T-helper 2 cell treated with Interferon-gamma antibody and Interleukin-4, amounts not matched to agents 100 ng/mL and 5 ng/mL, for 36 hours (primary cell): Measurements from ENCODE around the gene TRAPPC10. TPM values are rescaled to one million over a fixed set of nuclear protein-coding genes. Genes with fewer than 3 reads are reported as not detected.

Source experiments
- intact Hi-C: fragments of 100-400 bp; cut with micrococcal nuclease; formaldehyde crosslinking; loops from one replicate; pipeline ENCODE4 v1.15.1; 2023
- total RNA-seq: library from RNA; stranded (reverse); gene quantifications from 2 replicates; pipeline ENCODE4 v1.2.3, GENCODE V29; 2022

TRAPPC10 gene
- total RNA-seq, 1 donor from 2014 or later = 70.4 TPM

DNA sequence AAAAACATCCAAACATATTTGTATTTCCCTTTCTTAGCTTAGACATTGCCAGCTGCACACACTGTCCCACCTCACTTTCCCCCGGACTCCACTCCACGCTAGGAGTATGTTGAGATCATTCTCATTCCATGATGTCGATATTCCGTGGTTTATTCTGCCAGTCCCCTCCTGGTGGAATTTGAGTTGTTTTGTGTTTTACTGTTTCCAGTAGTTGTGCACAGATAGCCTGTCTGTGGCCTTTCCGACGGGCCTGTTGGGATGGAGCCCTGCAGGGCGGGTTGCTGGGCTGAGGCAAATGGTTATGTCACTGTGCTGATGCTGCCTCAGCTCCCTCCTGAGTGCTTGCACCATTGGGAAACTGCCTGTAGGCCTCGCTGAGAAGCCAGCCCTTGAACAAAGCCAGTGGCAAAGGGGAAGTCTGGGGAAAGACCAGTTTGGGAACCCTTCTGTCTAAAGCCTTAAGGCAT, 12.8 kb downstream of the TRAPPC10 start:
- intact Hi-C loops = no loop called here

GRCh38 chr21:44027607-44028286, 15.6 kb downstream of the TRAPPC10 start:
- intact Hi-C loops = no loop called here

DNA sequence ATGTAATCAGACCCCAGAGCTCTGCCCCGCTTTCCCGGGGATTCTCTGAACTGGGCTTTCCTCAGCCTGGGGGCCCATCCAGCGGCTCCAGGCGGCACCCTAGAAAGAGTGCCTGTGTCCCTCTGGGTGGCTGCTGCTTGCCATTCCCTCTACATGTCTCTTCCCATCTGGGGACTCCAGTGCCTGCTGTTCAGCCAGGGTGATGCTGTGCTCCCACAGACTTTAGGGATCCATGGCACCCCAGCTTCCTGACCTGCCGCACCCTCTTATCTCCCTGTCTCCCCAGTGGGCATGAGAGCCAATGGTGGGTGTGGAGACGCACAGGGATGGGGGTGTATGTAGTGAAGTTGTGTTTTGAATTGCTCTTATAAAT, 16.2 kb downstream of the TRAPPC10 start:
- intact Hi-C loops = no loop called here

DNA sequence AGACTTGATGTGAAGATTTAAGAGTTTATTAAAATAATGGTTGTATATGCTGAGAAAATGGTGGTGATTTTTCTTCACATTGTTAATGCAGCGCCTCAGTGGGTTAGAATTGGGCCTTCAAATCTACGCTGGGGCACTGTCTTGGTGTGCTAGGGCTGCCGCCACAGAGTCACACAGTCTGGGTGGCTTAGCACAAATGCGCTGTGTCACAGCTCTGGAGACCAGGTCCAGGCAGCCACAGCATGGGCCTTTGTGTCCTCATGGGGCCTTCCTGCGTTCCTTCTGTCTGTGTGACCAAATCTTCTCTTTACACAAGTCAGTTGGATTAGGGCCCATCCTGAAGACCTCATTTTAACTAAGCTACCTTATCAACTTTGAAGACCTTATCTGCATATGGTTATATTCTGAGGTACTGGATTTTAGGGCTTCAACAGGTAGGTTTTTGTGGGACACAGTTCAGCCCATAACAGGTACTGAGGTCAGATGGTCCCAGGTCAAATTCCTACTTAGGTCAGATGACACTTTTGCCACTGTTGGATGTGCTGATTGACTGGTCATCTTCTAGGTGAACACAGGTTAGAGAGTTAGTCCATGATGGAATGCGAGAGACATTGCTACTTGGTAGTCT, 17.5 kb downstream of the TRAPPC10 start:
- intact Hi-C loops = no loop called here

GRCh38 chr21:44035244-44035643, 23.1 kb downstream of the TRAPPC10 start:
- intact Hi-C loops = no loop called here

GRCh38 chr21:44038063-44038462, 26.0 kb downstream of the TRAPPC10 start:
- intact Hi-C loops = no loop called here

GRCh38 chr21:44039828-44040227, 27.7 kb downstream of the TRAPPC10 start:
- intact Hi-C loops = no loop called here

DNA sequence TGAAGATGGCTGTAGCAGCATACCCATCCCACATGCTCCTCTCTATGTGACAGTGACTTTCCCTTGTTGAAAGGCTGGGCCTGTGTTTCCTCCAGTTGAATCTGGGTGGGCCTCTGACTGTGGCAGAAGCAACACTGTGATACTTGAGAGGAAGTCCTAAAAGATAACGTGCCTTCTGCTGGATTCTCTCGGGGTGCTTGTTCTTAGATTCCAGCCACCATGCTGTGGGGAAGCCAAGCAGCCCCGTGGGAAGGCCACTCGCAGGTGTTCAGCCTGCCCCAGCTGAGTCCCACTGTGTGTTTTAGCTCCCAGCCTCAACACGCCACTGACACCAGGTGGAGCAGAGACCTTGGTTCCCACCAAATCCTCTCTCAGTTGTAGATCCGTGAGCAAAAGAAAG, 31.5 kb downstream of the TRAPPC10 start:
- intact Hi-C loops = no loop called here

GRCh38 chr21:44046734-44047133, 34.6 kb downstream of the TRAPPC10 start:
- intact Hi-C loops = no loop called here

DNA sequence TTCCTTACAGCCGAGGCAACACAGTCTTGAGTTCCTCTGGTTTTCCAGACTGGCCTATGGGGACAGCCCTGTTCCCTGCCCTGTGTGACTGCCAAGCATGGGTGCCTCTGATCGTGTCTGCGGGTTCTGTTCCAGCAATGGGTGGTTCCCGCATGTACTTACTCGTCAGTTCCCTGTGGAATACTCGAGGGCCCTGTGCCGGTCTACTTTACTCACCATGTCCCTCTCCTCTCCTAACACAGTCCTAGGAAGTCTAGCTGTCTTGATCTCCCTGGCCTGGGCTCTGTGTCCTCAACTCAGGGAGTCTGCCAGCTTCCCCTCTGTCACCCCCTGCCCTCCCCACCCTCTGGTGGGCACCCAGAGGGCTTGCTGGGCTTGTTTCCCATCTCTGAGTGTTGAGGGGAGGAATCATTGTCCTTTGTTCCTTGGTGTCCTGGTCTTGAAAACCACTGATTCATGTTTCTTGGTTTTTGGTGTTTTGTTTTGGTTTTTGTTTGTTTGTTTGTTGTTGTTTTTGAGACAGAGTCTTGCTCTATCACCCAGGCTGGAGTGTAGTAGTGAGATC, 36.0 kb downstream of the TRAPPC10 start:
- intact Hi-C loops = no loop called here

- intact Hi-C loops = no loop called here
Observed at GRCh38 chr21:44049182-44049581, 37.1 kb downstream of the TRAPPC10 start.

GRCh38 chr21:44049606-44050005, 37.5 kb downstream of the TRAPPC10 start:
- intact Hi-C loops = no loop called here

DNA sequence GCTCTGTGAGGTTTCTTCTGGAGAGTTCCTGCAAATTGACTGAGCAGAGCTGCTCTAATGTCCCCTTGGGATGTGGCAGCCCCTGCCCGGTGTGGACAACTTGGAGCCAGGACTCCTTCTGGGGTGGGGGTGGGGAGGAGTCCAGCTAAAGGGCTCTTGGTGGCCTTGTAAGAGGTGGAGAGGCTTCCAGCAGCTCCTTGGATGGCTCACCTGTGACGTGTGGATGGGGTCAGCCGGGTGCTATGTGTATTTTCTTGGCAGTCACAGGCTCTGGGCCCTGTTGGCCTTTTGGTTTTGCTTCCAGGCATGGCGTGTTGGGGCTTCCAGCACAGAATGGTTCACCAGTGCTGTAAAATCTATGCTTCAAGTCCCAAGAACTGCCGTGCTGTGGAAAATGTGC, 38.2 kb downstream of the TRAPPC10 start:
- intact Hi-C loops = no loop called here

GRCh38 chr21:44051462-44051941, 39.4 kb downstream of the TRAPPC10 start:
- intact Hi-C loops = no loop called here

DNA sequence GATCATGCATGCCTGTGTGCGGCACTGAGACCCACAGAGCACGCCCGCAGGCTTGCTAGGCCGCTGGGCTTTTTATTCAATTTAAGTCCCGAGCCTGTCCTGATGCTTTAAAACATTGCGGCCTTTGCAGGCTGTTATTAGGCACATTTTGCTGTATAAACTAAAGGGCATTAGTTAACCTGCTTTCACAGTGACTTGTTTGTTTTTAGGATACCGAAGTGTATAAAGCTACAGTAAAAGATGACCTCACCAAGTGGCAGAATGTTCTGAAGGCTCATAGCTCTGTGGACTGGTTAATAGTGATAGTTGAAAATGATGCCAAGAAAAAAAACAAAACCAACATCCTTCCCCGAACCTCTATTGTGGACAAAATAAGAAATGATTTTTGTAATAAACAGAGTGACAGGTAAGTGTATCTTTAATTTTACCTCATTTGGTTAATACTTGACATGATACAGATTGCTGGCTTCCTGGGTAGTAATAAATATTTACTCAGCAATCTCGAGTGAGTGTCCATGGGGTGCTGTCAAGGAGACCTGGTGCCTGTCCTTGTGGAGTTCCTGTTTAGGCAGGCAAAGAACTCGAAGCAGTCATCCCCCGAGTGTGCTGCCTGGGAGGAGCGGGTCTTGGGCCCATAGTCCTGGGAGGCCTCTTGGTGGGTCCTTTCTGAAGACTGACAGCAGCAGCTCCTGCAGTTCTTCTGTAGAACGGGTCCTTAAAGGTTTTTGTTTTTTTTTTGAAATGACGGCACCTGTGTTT, 40.1 kb downstream of the TRAPPC10 start:
- intact Hi-C loops = no loop called here

GRCh38 chr21:44052830-44053226, 40.7 kb downstream of the TRAPPC10 start:
- intact Hi-C loops = no loop called here

- intact Hi-C loops = no loop called here
Observed at GRCh38 chr21:44053567-44053966, 41.5 kb downstream of the TRAPPC10 start.

- intact Hi-C loops = no loop called here
Observed at GRCh38 chr21:44054710-44055109, 42.6 kb downstream of the TRAPPC10 start.

DNA sequence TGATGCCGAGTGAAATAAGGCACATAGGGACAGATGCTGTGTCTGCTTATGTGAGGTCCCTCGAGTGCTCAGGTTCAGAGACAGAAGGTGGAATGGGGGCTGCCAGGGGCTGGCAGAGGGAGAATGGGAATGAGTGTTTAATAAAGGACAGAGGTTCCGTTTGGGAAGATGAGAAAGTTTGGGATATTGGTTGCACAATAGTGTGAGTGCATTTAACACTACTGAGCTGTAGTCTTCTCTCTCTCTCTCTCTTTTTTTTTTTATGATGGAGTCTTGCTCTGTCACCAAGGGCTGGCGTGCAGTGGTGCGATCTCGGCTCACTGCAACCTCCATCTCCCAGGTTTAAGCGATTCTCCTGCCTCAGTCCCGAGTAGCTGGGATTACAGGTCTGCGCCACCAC, 44.9 kb downstream of the TRAPPC10 start:
- intact Hi-C loops = no loop called here

GRCh38 chr21:44057960-44058651, 46.0 kb downstream of the TRAPPC10 start:
- intact Hi-C loops = no loop called here

DNA sequence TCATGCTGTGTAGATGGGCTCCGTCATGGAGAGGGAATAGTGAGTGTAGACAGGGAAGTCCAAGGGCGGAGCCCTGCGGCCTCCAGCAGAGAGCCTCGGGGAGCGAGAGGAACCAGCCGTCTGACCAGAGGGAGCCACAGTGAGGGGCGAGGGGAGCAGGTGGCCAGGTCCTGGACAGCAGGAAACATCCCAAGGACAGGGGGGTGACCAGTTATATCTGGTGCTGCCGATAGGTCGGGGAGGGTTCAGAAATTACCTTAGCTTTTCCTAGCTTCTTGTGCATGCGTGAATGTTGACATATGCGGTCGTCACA, 46.5 kb downstream of the TRAPPC10 start:
- intact Hi-C loops = no loop called here

- intact Hi-C loops = no loop called here
Observed at GRCh38 chr21:44058981-44059380, 46.9 kb downstream of the TRAPPC10 start.
